Measurements from ENCODE around the gene USP47. TPM values are rescaled to one million over a fixed set of nuclear protein-coding genes. Genes with fewer than 3 reads are reported as not detected.

The USP47 gene
- 64.8 and 72.7 TPM in 2 replicates for total RNA-seq

GRCh38 chr11:11841723-11842420 is at the start of gene USP47:
Gene USP47 (plus strand): TSS chr11:11841972. CDS start chr11:11842186, 214 bp downstream.
- Histone ChIP-seq H3K27me3 (ENCODE audit: insufficient read depth, low read length) (no peaks in the 10 kb centered on the region), H3K79me2 (ENCODE audit: insufficient read depth, low read length) (peaks cover 50% of the 10 kb centered on the region), H3K27ac (ENCODE audit: low read depth, low read length) (peak within 1 kb of the TSS; percentile 98), H3K4me1 (ENCODE audit: insufficient read depth, low read length) (peaks cover 27% of the 10 kb centered on the region), H3K36me3 (ENCODE audit: insufficient read depth, low read length) (no peaks in the 10 kb centered on the region), H2AFZ (ENCODE audit: low read length) (peak within 1 kb of the TSS; percentile 99), H3K4me3 (ENCODE audit: insufficient read depth, low read length) (peak within 1 kb of the TSS; percentile 92), H3K4me2 (ENCODE audit: insufficient read depth, low read length) (peak within 1 kb of the TSS; percentile 87), H3K9me3 (ENCODE audit: low read depth, low read length) (no peaks in the 10 kb centered on the region), H4K20me1 (ENCODE audit: insufficient read depth, low read length) (peaks cover 40% of the 10 kb centered on the region)
- TF ChIP-seq CTCF (IDR thresholded peaks at IDR 0.05; ENCODE audit: extremely low read depth, low read depth, low read length) = peak; percentile 54
- DNase-seq (ENCODE audit: insufficient read length, low spot score, missing footprints) = peak; percentile 91

- Histone ChIP-seq H3K36me3 (ENCODE audit: insufficient read depth, low read length) (no peaks in the 10 kb centered on the region), H3K4me3 (ENCODE audit: insufficient read depth, low read length) (no peak overlapping the region), H3K4me2 (ENCODE audit: insufficient read depth, low read length) (no peak overlapping the region), H3K27ac (ENCODE audit: low read depth, low read length) (no peak overlapping the region), H3K79me2 (ENCODE audit: insufficient read depth, low read length) (no peaks in the 10 kb centered on the region), H3K9me3 (ENCODE audit: low read depth, low read length) (no peaks in the 10 kb centered on the region), H4K20me1 (ENCODE audit: insufficient read depth, low read length) (no peaks in the 10 kb centered on the region), H3K27me3 (ENCODE audit: insufficient read depth, low read length) (peaks cover 35% of the 10 kb centered on the region), H2AFZ (ENCODE audit: low read length) (no peak overlapping the region), H3K4me1 (ENCODE audit: insufficient read depth, low read length) (no peaks in the 10 kb centered on the region)
- DNase-seq (ENCODE audit: insufficient read length, low spot score, missing footprints) = no peak
- TF ChIP-seq CTCF (IDR thresholded peaks at IDR 0.05; ENCODE audit: extremely low read depth, low read depth, low read length) = no peak
Observed at GRCh38 chr11:11793073-11793472, 48.7 kb upstream of the USP47 start.

GRCh38 chr11:11798586-11799438 is 43.0 kb upstream of the USP47 start:
- Histone ChIP-seq H3K4me1 (ENCODE audit: insufficient read depth, low read length) (peaks cover 2% of the 10 kb centered on the region), H3K27me3 (ENCODE audit: insufficient read depth, low read length) (peaks cover 26% of the 10 kb centered on the region), H3K9me3 (ENCODE audit: low read depth, low read length) (no peaks in the 10 kb centered on the region), H3K4me2 (ENCODE audit: insufficient read depth, low read length) (peak overlapping the region; percentile 37), H3K27ac (ENCODE audit: low read depth, low read length) (no peak overlapping the region), H3K79me2 (ENCODE audit: insufficient read depth, low read length) (no peaks in the 10 kb centered on the region), H2AFZ (ENCODE audit: low read length) (peak overlapping the region; percentile 61), H4K20me1 (ENCODE audit: insufficient read depth, low read length) (no peaks in the 10 kb centered on the region), H3K4me3 (ENCODE audit: insufficient read depth, low read length) (no peak overlapping the region), H3K36me3 (ENCODE audit: insufficient read depth, low read length) (no peaks in the 10 kb centered on the region)
- DNase-seq (ENCODE audit: insufficient read length, low spot score, missing footprints) = peak; percentile 64
- peak; percentile 97 for TF ChIP-seq CTCF (IDR thresholded peaks at IDR 0.05; ENCODE audit: extremely low read depth, low read depth, low read length)

- H3K9me3 ChIP-seq (ENCODE audit: low read depth, low read length) = no peaks in the 10 kb centered on the region
- no peak overlapping the region for H3K27ac ChIP-seq (ENCODE audit: low read depth, low read length)
- H4K20me1 ChIP-seq (ENCODE audit: insufficient read depth, low read length) = no peaks in the 10 kb centered on the region
- H3K79me2 ChIP-seq (ENCODE audit: insufficient read depth, low read length) = no peaks in the 10 kb centered on the region
- H2AFZ ChIP-seq (ENCODE audit: low read length) = no peak overlapping the region
- H3K4me1 ChIP-seq (ENCODE audit: insufficient read depth, low read length) = peaks cover 11% of the 10 kb centered on the region
- no peak for TF ChIP-seq CTCF (IDR thresholded peaks at IDR 0.05; ENCODE audit: extremely low read depth, low read depth, low read length)
- no peak for DNase-seq (ENCODE audit: insufficient read length, low spot score, missing footprints)
- no peaks in the 10 kb centered on the region for H3K27me3 ChIP-seq (ENCODE audit: insufficient read depth, low read length)
- no peak overlapping the region for H3K4me2 ChIP-seq (ENCODE audit: insufficient read depth, low read length)
- no peaks in the 10 kb centered on the region for H3K36me3 ChIP-seq (ENCODE audit: insufficient read depth, low read length)
- H3K4me3 ChIP-seq (ENCODE audit: insufficient read depth, low read length) = no peak overlapping the region
Observed at GRCh38 chr11:11805228-11805627, 36.5 kb upstream of the USP47 start.
